GM23338 (cell line): ENCODE results near the gene HOXD9.

Experiments used
- CREB1 ChIP-seq: fragments of 250-450 bp; sonication (Bioruptor Pico); IDR thresholded peaks from 2 replicates; pipeline ENCODE4 v1.5.0; 2020; ENCODE audit warnings: low read depth, mild to moderate bottlenecking, moderate library complexity
- CTCF ChIP-seq, 2 experiments: fragments of 200-600 bp in 1 of 2; sonication (generic) in 1 of 2; conservative IDR thresholded peaks; 2 replicates each; pipeline versions ENCODE4 v1.5.1 to v1.6.1; 2016 to 2017; ENCODE audit warnings: antibody characterized with exemption in 2 of 2, low read depth in 2 of 2, mild to moderate bottlenecking in 2 of 2, moderate library complexity in 1 of 2
- EZH2 ChIP-seq: fragments of 200-600 bp; sonication (generic); IDR thresholded peaks from one replicate; pipeline ENCODE4 v1.8.0; 2017; ENCODE audit warnings: antibody characterized with exemption, mild to moderate bottlenecking, low read depth; ENCODE audit not compliant: unreplicated experiment
- EZH2phosphoT487 ChIP-seq: fragments of 200-600 bp; sonication (generic); IDR thresholded peaks from one replicate; pipeline ENCODE4 v1.8.1; 2018; ENCODE audit warnings: antibody characterized with exemption; ENCODE audit not compliant: unreplicated experiment
- POLR2AphosphoS5 ChIP-seq: IDR thresholded peaks from 2 replicates; pipeline ENCODE4 v1.6.1; 2016; ENCODE audit warnings: antibody characterized with exemption, low read depth

- TF ChIP-seq EZH2 (no peak), CTCF (conservative IDR thresholded peaks at IDR 0.05; ENCODE audit: low read depth in 2 of 2) (peak; percentile 88 to 92), EZH2phosphoT487 (no peak), POLR2AphosphoS5 (no peak), CREB1 (CRISPR knock-in tag) (peak; percentile 72)
These were observed 42.5 kb upstream of the HOXD9 start for GRCh38 chr2:176079831-176080539.
